Kidney epithelial cell (primary cell): Measurements from ENCODE around the gene ACSF3. TPM values are rescaled to one million over a fixed set of nuclear protein-coding genes. Genes with fewer than 3 reads are reported as not detected.

Experiments
- DNase-seq: peaks from one replicate; pipeline ENCODE4 v3.0.0-alpha.2; 2010; ENCODE audit warnings: low read depth
- H3K27me3 ChIP-seq: 2 replicates; pipeline ENCODE4 v1.6.0; 2011; ENCODE audit warnings: low read length; ENCODE audit not compliant: control insufficient read depth, insufficient read depth
- H3K36me3 ChIP-seq: 2 replicates; pipeline ENCODE4 v1.5.1; 2011; ENCODE audit warnings: low read length; ENCODE audit not compliant: control insufficient read depth, insufficient read depth
- H3K4me3 ChIP-seq: 2 replicates; pipeline ENCODE4 v1.5.1; 2011; ENCODE audit warnings: low read depth, mild to moderate bottlenecking, control low read depth, low read length
- CTCF ChIP-seq: IDR thresholded peaks from 2 replicates; pipeline ENCODE4 v1.5.1; 2011; ENCODE audit warnings: mild to moderate bottlenecking, moderate library complexity, low read length, control low read depth, inconsistent platforms; ENCODE audit not compliant: insufficient read depth, poor library complexity, severe bottlenecking
- total RNA-seq: library from RNA; depleted of rRNA; stranded (reverse); fragments of >200 nt; gene quantifications from 2 replicates; pipeline ENCODE4 v1.2.3, GENCODE V29; 2015

ACSF3 gene
- total RNA-seq, 1 donor from 2014 or later: 36.9 TPM

GRCh38 chr16:89102481-89103073, 8.9 kb downstream of the ACSF3 start:
- H3K4me3 ChIP-seq: no peak overlapping the region
- no peak for DNase-seq
- no peaks in the 10 kb centered on the region for H3K36me3 ChIP-seq
- no peaks in the 10 kb centered on the region for H3K27me3 ChIP-seq
- TF ChIP-seq CTCF: no peak

GRCh38 chr16:89103156-89103555, 9.5 kb downstream of the ACSF3 start:
- no peak for DNase-seq
- H3K27me3 ChIP-seq: no peaks in the 10 kb centered on the region
- H3K36me3 ChIP-seq: no peaks in the 10 kb centered on the region

DNA sequence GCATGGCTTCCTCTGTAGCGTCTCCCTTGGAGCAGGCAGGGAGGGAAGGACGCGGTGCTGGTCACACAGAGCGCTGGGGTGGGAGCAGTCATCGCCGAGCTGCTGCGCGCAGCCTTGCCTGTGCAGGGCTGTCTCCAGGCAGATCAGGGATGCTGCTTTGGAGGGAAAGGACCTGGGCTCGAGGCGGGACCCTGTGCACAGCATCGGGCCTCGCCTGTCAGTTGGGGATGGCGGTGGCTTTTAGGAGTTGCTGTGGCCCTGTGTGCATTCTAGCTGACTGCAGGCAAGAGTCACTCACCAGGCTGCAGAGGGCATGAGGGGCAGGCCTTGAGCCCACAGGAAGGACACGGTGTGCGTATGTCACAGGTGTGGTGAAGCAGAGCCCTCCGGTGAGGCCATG, 10.1 kb downstream of the ACSF3 start:
- Histone ChIP-seq H3K27me3 (no peaks in the 10 kb centered on the region), H3K36me3 (no peaks in the 10 kb centered on the region), H3K4me3 (no peak overlapping the region)
- DNase-seq: no peak
- no peak for TF ChIP-seq CTCF

More at GRCh38 chr16:89103156-89103555, 9.5 kb downstream of the ACSF3 start:
- TF ChIP-seq CTCF: no peak
- no peak overlapping the region for H3K4me3 ChIP-seq

- TF ChIP-seq CTCF: no peak
- no peak for DNase-seq
- Histone ChIP-seq H3K4me3 (no peak overlapping the region), H3K36me3 (no peaks in the 10 kb centered on the region), H3K27me3 (no peaks in the 10 kb centered on the region)
Measured at GRCh38 chr16:89104303-89104702, 10.7 kb downstream of the ACSF3 start.

- H3K36me3 ChIP-seq: no peaks in the 10 kb centered on the region
- no peak for DNase-seq
- H3K27me3 ChIP-seq: no peaks in the 10 kb centered on the region
- H3K4me3 ChIP-seq: no peak overlapping the region
- no peak for TF ChIP-seq CTCF
Measured at GRCh38 chr16:89104930-89105571, 11.4 kb downstream of the ACSF3 start.

DNA sequence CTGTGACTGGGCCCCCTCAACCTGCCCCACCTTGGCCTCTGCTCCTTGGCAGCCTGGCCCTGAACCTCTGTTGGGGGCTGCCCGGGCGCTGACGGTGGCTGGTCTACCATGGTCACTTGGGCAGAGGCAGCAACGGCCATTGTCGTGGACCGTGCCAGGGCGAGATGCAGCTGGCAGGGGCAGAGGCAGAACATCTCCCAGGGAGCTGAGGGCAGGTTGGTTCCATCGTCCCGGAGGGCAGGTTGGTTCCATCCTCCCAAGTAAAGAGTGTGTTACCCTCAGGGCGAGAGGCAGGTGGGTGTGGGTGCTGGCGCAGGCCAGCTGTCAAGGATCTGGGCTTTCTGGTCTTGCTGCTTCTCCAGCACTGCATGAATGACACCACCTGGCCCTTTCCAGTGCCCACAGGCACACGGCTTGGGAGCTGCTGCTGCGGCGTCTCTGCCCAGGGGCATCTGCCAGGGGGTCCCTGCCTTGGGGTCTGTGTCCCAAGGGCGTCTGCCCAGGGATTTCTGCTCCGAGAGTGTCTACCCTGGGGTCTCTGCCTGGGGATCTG, 12.0 kb downstream of the ACSF3 start:
- no peak for TF ChIP-seq CTCF
- no peak overlapping the region for H3K4me3 ChIP-seq
- DNase-seq: no peak
- no peaks in the 10 kb centered on the region for H3K36me3 ChIP-seq
- no peaks in the 10 kb centered on the region for H3K27me3 ChIP-seq
